Measurements from ENCODE around the gene R3HDM2.

Gene R3HDM2

GRCh38 chr12:57270966-57271470 lies 159.8 kb downstream of the R3HDM2 start:
- Histone ChIP-seq H3K4me1 (ENCODE audit: insufficient read depth, insufficient read length) (peaks cover 4% of the 10 kb centered on the region), H3K9ac (ENCODE audit: insufficient read length, low read depth) (no peak overlapping the region), H3K9me3 (ENCODE audit: insufficient read depth, low read length) (no peaks in the 10 kb centered on the region), H3K27me3 (ENCODE audit: insufficient read depth, insufficient read length) (no peaks in the 10 kb centered on the region), H3K4me3 (ENCODE audit: insufficient read length, low read depth) (no peak overlapping the region), H3K36me3 (ENCODE audit: insufficient read depth, insufficient read length, low read length) (peaks cover 27% of the 10 kb centered on the region)
- no peak for DNase-seq (ENCODE audit: low read depth, low spot score)
- no peak for TF ChIP-seq ZNF274 (IDR thresholded peaks at IDR 0.05; ENCODE audit: low read depth, low read length)
- TF ChIP-seq SUZ12 (IDR thresholded peaks at IDR 0.05; ENCODE audit: extremely low read depth, insufficient read depth, insufficient read length): no peak
- TF ChIP-seq YY1 (IDR thresholded peaks at IDR 0.05; ENCODE audit: insufficient read depth, insufficient read length): no peak

GRCh38 chr12:57268264-57268663 lies 162.6 kb downstream of the R3HDM2 start:
- DNase-seq (ENCODE audit: low read depth, low spot score): no peak
- H3K36me3 ChIP-seq (ENCODE audit: insufficient read depth, insufficient read length, low read length): peaks cover 27% of the 10 kb centered on the region
- no peak overlapping the region for H3K9ac ChIP-seq (ENCODE audit: insufficient read length, low read depth)

GRCh38 chr12:57266681-57267080 lies 164.2 kb downstream of the R3HDM2 start:
- Histone ChIP-seq H3K27me3 (ENCODE audit: insufficient read depth, insufficient read length) (no peaks in the 10 kb centered on the region), H3K36me3 (ENCODE audit: insufficient read depth, insufficient read length, low read length) (peaks cover 27% of the 10 kb centered on the region), H3K4me3 (ENCODE audit: insufficient read length, low read depth) (no peak overlapping the region), H3K9ac (ENCODE audit: insufficient read length, low read depth) (no peak overlapping the region), H3K4me1 (ENCODE audit: insufficient read depth, insufficient read length) (peaks cover 4% of the 10 kb centered on the region), H3K9me3 (ENCODE audit: insufficient read depth, low read length) (no peaks in the 10 kb centered on the region)
- TF ChIP-seq ZNF274 (IDR thresholded peaks at IDR 0.05; ENCODE audit: low read depth, low read length) (no peak), YY1 (IDR thresholded peaks at IDR 0.05; ENCODE audit: insufficient read depth, insufficient read length) (no peak), SUZ12 (IDR thresholded peaks at IDR 0.05; ENCODE audit: extremely low read depth, insufficient read depth, insufficient read length) (no peak)
- DNase-seq (ENCODE audit: low read depth, low spot score): no peak

More at GRCh38 chr12:57268264-57268663, 162.6 kb downstream of the R3HDM2 start:
- Histone ChIP-seq H3K4me1 (ENCODE audit: insufficient read depth, insufficient read length) (peaks cover 4% of the 10 kb centered on the region), H3K27me3 (ENCODE audit: insufficient read depth, insufficient read length) (no peaks in the 10 kb centered on the region), H3K9me3 (ENCODE audit: insufficient read depth, low read length) (no peaks in the 10 kb centered on the region), H3K4me3 (ENCODE audit: insufficient read length, low read depth) (no peak overlapping the region)
- TF ChIP-seq ZNF274 (IDR thresholded peaks at IDR 0.05; ENCODE audit: low read depth, low read length): no peak
- TF ChIP-seq YY1 (IDR thresholded peaks at IDR 0.05; ENCODE audit: insufficient read depth, insufficient read length): no peak
- TF ChIP-seq SUZ12 (IDR thresholded peaks at IDR 0.05; ENCODE audit: extremely low read depth, insufficient read depth, insufficient read length): no peak

GRCh38 chr12:57263096-57263495 lies 167.7 kb downstream of the R3HDM2 start:
- no peak for DNase-seq (ENCODE audit: low read depth, low spot score)
- H3K4me3 ChIP-seq (ENCODE audit: insufficient read length, low read depth): no peak overlapping the region
- peaks cover 24% of the 10 kb centered on the region for H3K36me3 ChIP-seq (ENCODE audit: insufficient read depth, insufficient read length, low read length)
- no peaks in the 10 kb centered on the region for H3K27me3 ChIP-seq (ENCODE audit: insufficient read depth, insufficient read length)
- TF ChIP-seq YY1 (IDR thresholded peaks at IDR 0.05; ENCODE audit: insufficient read depth, insufficient read length) (no peak), ZNF274 (IDR thresholded peaks at IDR 0.05; ENCODE audit: low read depth, low read length) (no peak), SUZ12 (IDR thresholded peaks at IDR 0.05; ENCODE audit: extremely low read depth, insufficient read depth, insufficient read length) (no peak)
- H3K9ac ChIP-seq (ENCODE audit: insufficient read length, low read depth): no peak overlapping the region
- no peaks in the 10 kb centered on the region for H3K9me3 ChIP-seq (ENCODE audit: insufficient read depth, low read length)
- H3K4me1 ChIP-seq (ENCODE audit: insufficient read depth, insufficient read length): peaks cover under 1% of the 10 kb centered on the region

GRCh38 chr12:57262126-57262822 lies 168.6 kb downstream of the R3HDM2 start:
- Histone ChIP-seq H3K27me3 (ENCODE audit: insufficient read depth, insufficient read length) (no peaks in the 10 kb centered on the region), H3K4me3 (ENCODE audit: insufficient read length, low read depth) (no peak overlapping the region), H3K9me3 (ENCODE audit: insufficient read depth, low read length) (no peaks in the 10 kb centered on the region), H3K36me3 (ENCODE audit: insufficient read depth, insufficient read length, low read length) (peaks cover 27% of the 10 kb centered on the region), H3K9ac (ENCODE audit: insufficient read length, low read depth) (no peak overlapping the region), H3K4me1 (ENCODE audit: insufficient read depth, insufficient read length) (no peaks in the 10 kb centered on the region)
- DNase-seq (ENCODE audit: low read depth, low spot score): no peak
- TF ChIP-seq YY1 (IDR thresholded peaks at IDR 0.05; ENCODE audit: insufficient read depth, insufficient read length): no peak
- no peak for TF ChIP-seq SUZ12 (IDR thresholded peaks at IDR 0.05; ENCODE audit: extremely low read depth, insufficient read depth, insufficient read length)
- no peak for TF ChIP-seq ZNF274 (IDR thresholded peaks at IDR 0.05; ENCODE audit: low read depth, low read length)

GRCh38 chr12:57261428-57261865 lies 169.4 kb downstream of the R3HDM2 start:
- Histone ChIP-seq H3K9ac (ENCODE audit: insufficient read length, low read depth) (no peak overlapping the region), H3K9me3 (ENCODE audit: insufficient read depth, low read length) (no peaks in the 10 kb centered on the region), H3K4me1 (ENCODE audit: insufficient read depth, insufficient read length) (no peaks in the 10 kb centered on the region), H3K4me3 (ENCODE audit: insufficient read length, low read depth) (no peak overlapping the region), H3K36me3 (ENCODE audit: insufficient read depth, insufficient read length, low read length) (peaks cover 27% of the 10 kb centered on the region), H3K27me3 (ENCODE audit: insufficient read depth, insufficient read length) (no peaks in the 10 kb centered on the region)
- DNase-seq (ENCODE audit: low read depth, low spot score): no peak
- TF ChIP-seq YY1 (IDR thresholded peaks at IDR 0.05; ENCODE audit: insufficient read depth, insufficient read length) (no peak), SUZ12 (IDR thresholded peaks at IDR 0.05; ENCODE audit: extremely low read depth, insufficient read depth, insufficient read length) (no peak), ZNF274 (IDR thresholded peaks at IDR 0.05; ENCODE audit: low read depth, low read length) (no peak)

GRCh38 chr12:57260366-57260765 lies 170.5 kb downstream of the R3HDM2 start:
- H3K27me3 ChIP-seq (ENCODE audit: insufficient read depth, insufficient read length): no peaks in the 10 kb centered on the region
- H3K9ac ChIP-seq (ENCODE audit: insufficient read length, low read depth): no peak overlapping the region
- H3K9me3 ChIP-seq (ENCODE audit: insufficient read depth, low read length): no peaks in the 10 kb centered on the region
- DNase-seq (ENCODE audit: low read depth, low spot score): no peak
- H3K4me1 ChIP-seq (ENCODE audit: insufficient read depth, insufficient read length): no peaks in the 10 kb centered on the region
- H3K4me3 ChIP-seq (ENCODE audit: insufficient read length, low read depth): no peak overlapping the region
- peaks cover 36% of the 10 kb centered on the region for H3K36me3 ChIP-seq (ENCODE audit: insufficient read depth, insufficient read length, low read length)
- TF ChIP-seq SUZ12 (IDR thresholded peaks at IDR 0.05; ENCODE audit: extremely low read depth, insufficient read depth, insufficient read length) (no peak), ZNF274 (IDR thresholded peaks at IDR 0.05; ENCODE audit: low read depth, low read length) (no peak), YY1 (IDR thresholded peaks at IDR 0.05; ENCODE audit: insufficient read depth, insufficient read length) (no peak)
